HEK293 (cell line): ENCODE measurements around the gene PDZD2.
A peak's percentile ranks its signal among the peaks of the same experiment; 100 is the strongest.

Experiments
- CTCF ChIA-PET: fragments of 350-600 bp; formaldehyde crosslinking; extraction: SDS; loops from one replicate; lab custom pipeline; 2021; ENCODE audit warnings: antibody characterized with exemption; lab: Yijun Ruan, JAX
- POLR2A ChIA-PET: fragments of 300-600 bp; formaldehyde crosslinking; extraction: SDS; loops from one replicate; lab custom pipeline; 2020; ENCODE audit warnings: antibody characterized with exemption, inconsistent platforms; lab: Yijun Ruan, JAX
- H3K27ac ChIP-seq: fragments of 200-500 bp; sonication (Bioruptor generic); 2 replicates; pipeline ENCODE4 v1.5.1; 2014; ENCODE audit warnings: low read depth, low read length, control low read depth, inconsistent platforms; ENCODE audit errors: extremely low read depth
- H3K36me3 ChIP-seq, 2 experiments: fragments of 200-500 bp in 1 of 2; sonication (Bioruptor generic) in 1 of 2; 1 replicate in 1 of 2; 2 replicates in 1 of 2; pipeline ENCODE4 v1.5.1; 2014 to 2017; ENCODE audit warnings: inconsistent platforms in 2 of 2, low read length in 2 of 2; ENCODE audit not compliant: control insufficient read depth in 2 of 2, insufficient read depth in 1 of 2
- H3K4me1 ChIP-seq: fragments of 200-500 bp; sonication (Bioruptor generic); 2 replicates; pipeline ENCODE4 v1.5.1; 2014; ENCODE audit warnings: mild to moderate bottlenecking, low read length, inconsistent platforms; ENCODE audit not compliant: control insufficient read depth, insufficient read depth
- H3K4me3 ChIP-seq: 2 replicates; pipeline ENCODE4 v1.5.1; 2011; ENCODE audit warnings: low read depth, mild to moderate bottlenecking, control low read depth, low read length, moderate library complexity
- H3K9me3 ChIP-seq: fragments of 200-500 bp; sonication (Bioruptor generic); 2 replicates; pipeline ENCODE4 v1.5.1; 2014; ENCODE audit warnings: low read depth, low read length, inconsistent platforms; ENCODE audit not compliant: control insufficient read depth, insufficient read depth
- GFI1B ChIP-seq: fragments of 450-650 bp; formaldehyde crosslinking; IDR thresholded peaks from 2 replicates; pipeline ENCODE4 v1.5.1; 2016; ENCODE audit warnings: missing biosample characterization, missing genetic modification characterization
- PBX3 ChIP-seq: sonication (generic); formaldehyde crosslinking; IDR thresholded peaks from 2 replicates; pipeline ENCODE4 v1.8.1; 2022; ENCODE audit warnings: mild to moderate bottlenecking, moderate library complexity, missing genetic modification reagents
- PRDM2 ChIP-seq: fragments of 450-650 bp; formaldehyde crosslinking; IDR thresholded peaks from 2 replicates; pipeline ENCODE4 v1.5.1; 2016; ENCODE audit warnings: missing biosample characterization, missing genetic modification characterization, borderline replicate concordance
- TRIM28 ChIP-seq: IDR thresholded peaks from 2 replicates; pipeline ENCODE4 v1.6.1; 2011; ENCODE audit warnings: low read length, control low read depth, borderline replicate concordance
- ZBTB1 ChIP-seq: fragments of 450-650 bp; formaldehyde crosslinking; IDR thresholded peaks from 2 replicates; pipeline ENCODE4 v1.5.1; 2016; ENCODE audit warnings: missing biosample characterization, missing genetic modification characterization
- ZBTB7A ChIP-seq: fragments of 450-650 bp; formaldehyde crosslinking; IDR thresholded peaks from 2 replicates; pipeline ENCODE4 v1.5.1; 2016; ENCODE audit warnings: low read depth, missing biosample characterization, missing genetic modification characterization
- ZNF175 ChIP-seq: fragments of 450-650 bp; formaldehyde crosslinking; IDR thresholded peaks from 2 replicates; pipeline ENCODE4 v1.5.1; 2016; ENCODE audit warnings: missing biosample characterization, missing genetic modification characterization
- ZNF37A ChIP-seq: fragments of 450-650 bp; IDR thresholded peaks from 2 replicates; pipeline ENCODE4 v1.5.1; 2018; ENCODE audit warnings: missing biosample characterization, missing genetic modification characterization
- ZNF48 ChIP-seq: fragments of 450-650 bp; formaldehyde crosslinking; IDR thresholded peaks from 2 replicates; pipeline ENCODE4 v1.5.1; 2016; ENCODE audit warnings: missing biosample characterization, missing genetic modification characterization
- ZNF510 ChIP-seq: fragments of 450-650 bp; formaldehyde crosslinking; IDR thresholded peaks from 2 replicates; pipeline ENCODE4 v1.5.1; 2018; ENCODE audit warnings: mild to moderate bottlenecking, missing genetic modification characterization, missing biosample characterization; ENCODE audit not compliant: insufficient replicate concordance
- ZNF514 ChIP-seq: fragments of 450-650 bp; formaldehyde crosslinking; IDR thresholded peaks from 2 replicates; pipeline ENCODE4 v1.5.1; 2016; ENCODE audit warnings: missing biosample characterization, missing genetic modification characterization
- ZNF610 ChIP-seq: fragments of 450-650 bp; formaldehyde crosslinking; IDR thresholded peaks from 2 replicates; pipeline ENCODE4 v1.5.1; 2016; ENCODE audit warnings: missing biosample characterization, missing genetic modification characterization, borderline replicate concordance
- ZNF621 ChIP-seq: fragments of 450-650 bp; formaldehyde crosslinking; IDR thresholded peaks from 2 replicates; pipeline ENCODE4 v1.5.1; 2017; ENCODE audit warnings: missing biosample characterization, missing genetic modification characterization
- ZNF654 ChIP-seq: fragments of 450-650 bp; formaldehyde crosslinking; IDR thresholded peaks from 2 replicates; pipeline ENCODE4 v1.5.1; 2016; ENCODE audit warnings: low read depth, missing biosample characterization, missing genetic modification characterization
- TF ChIP-seq, protein P1 (sequence below): fragments of 450-650 bp; formaldehyde crosslinking; IDR thresholded peaks from 2 replicates; pipeline ENCODE4 v1.5.1; 2016; ENCODE audit warnings: missing biosample characterization, missing genetic modification characterization

Gene PDZD2

DNA sequence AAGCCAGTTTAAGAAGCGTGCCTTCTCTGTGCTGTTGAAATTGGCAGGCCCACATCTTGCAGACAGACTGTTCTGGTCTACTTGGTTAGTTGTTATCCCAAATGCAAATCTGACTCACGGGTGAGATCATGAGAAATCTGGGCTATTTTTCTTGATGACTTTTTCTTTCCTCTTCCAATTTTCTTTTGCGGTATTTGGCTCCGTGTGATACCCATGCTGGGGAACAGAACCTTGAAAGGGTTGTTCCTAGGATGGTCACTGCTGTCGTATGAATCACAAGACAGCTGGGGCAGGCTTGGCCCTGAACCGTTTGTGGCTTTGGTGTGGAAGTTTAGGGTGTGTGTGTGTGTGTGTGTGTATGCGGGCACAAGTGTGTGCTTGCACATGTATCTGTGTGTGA, 24.6 kb downstream of the PDZD2 start (continued):
- TF ChIP-seq ZNF610 (tag by site-specific recombination) = no peak
- no peak for TF ChIP-seq ZNF621
- TF ChIP-seq PBX3 (CRISPR knock-in tag) = no peak
- TF ChIP-seq ZNF175 (tag by site-specific recombination) = no peak
- no peak for TF ChIP-seq GFI1B (tag by site-specific recombination)

- H3K9me3 ChIP-seq = no peaks in the 10 kb centered on the region
- TF ChIP-seq TRIM28 (no peak), ZNF654 (tag by site-specific recombination) (peak; percentile 23)
- no peak overlapping the region for H3K4me3 ChIP-seq
- CTCF ChIA-PET = interaction anchor here (0.6 to 1.9 kb wide), 8 partner anchors 14 to 413 kb away, joined by 3 to 4 read pairs (median 3); no protein-coding TSS in a partner anchor
- H3K27ac ChIP-seq = no peak overlapping the region
- POLR2A ChIA-PET = no interaction called here
- no peaks in the 10 kb centered on the region for H3K36me3 ChIP-seq
- H3K4me1 ChIP-seq = no peaks in the 10 kb centered on the region
Observed at GRCh38 chr5:31664566-31664965, 25.6 kb downstream of the PDZD2 start.

DNA sequence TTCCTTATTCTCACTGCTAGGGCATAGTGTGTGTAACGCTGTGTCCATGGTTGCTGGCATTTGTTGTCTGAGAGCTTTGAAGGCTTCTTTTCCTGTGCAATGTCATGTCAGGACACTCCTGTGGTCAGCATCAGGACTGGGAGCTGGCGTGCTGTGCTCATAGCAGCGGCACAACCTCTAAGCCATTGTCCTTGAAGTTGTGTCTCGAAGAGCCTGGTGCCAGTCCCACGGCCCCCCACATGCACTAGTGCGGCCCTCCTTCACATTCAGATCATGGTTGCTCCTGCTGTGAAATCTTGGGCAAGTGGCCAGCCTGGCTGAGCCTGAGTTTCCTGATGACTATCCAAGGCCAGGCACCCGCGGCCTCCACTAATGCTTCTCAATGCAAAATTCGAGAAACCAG, 32.4 kb downstream of the PDZD2 start:
- Histone ChIP-seq H3K4me3 (no peak overlapping the region), H3K36me3 (no peaks in the 10 kb centered on the region), H3K27ac (no peak overlapping the region), H3K9me3 (no peaks in the 10 kb centered on the region), H3K4me1 (no peaks in the 10 kb centered on the region)
- TF ChIP-seq ZNF48 (tag by site-specific recombination) (no peak), ZNF510 (tag by site-specific recombination) (no peak)
- ChIA-PET POLR2A (no interaction called here), CTCF (no interaction called here)

DNA sequence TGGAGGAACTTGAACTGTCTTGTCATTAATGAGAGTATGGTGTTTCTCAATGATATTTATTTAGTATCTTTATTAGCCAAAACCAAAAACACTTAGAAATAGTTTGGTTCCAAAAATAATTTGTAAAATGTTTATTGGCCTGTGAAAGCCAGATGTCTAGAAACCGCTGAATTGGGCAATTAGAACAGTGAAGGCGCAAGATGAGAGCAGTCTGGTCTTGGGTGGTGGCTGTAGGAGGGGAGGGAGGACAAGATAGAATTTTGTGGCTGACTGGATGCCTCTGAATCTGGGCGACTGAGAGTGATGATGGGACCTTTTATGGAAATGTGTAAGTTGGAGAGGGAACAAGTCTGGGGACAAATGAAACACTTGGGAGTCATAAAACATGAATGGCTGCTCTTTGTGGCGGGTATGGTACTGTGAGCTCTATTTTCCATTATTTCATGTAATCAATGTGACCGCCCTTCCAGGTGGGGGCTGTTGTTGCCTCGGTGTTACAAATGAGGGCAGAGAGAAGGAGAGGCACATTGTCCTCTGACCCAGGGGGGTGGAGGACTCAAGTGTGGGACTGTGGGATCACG, 35.5 kb downstream of the PDZD2 start:
- TF ChIP-seq ZNF37A (tag by site-specific recombination) = no peak
- TF ChIP-seq PRDM2 (tag by site-specific recombination) = no peak
- TF ChIP-seq, protein P1, sequence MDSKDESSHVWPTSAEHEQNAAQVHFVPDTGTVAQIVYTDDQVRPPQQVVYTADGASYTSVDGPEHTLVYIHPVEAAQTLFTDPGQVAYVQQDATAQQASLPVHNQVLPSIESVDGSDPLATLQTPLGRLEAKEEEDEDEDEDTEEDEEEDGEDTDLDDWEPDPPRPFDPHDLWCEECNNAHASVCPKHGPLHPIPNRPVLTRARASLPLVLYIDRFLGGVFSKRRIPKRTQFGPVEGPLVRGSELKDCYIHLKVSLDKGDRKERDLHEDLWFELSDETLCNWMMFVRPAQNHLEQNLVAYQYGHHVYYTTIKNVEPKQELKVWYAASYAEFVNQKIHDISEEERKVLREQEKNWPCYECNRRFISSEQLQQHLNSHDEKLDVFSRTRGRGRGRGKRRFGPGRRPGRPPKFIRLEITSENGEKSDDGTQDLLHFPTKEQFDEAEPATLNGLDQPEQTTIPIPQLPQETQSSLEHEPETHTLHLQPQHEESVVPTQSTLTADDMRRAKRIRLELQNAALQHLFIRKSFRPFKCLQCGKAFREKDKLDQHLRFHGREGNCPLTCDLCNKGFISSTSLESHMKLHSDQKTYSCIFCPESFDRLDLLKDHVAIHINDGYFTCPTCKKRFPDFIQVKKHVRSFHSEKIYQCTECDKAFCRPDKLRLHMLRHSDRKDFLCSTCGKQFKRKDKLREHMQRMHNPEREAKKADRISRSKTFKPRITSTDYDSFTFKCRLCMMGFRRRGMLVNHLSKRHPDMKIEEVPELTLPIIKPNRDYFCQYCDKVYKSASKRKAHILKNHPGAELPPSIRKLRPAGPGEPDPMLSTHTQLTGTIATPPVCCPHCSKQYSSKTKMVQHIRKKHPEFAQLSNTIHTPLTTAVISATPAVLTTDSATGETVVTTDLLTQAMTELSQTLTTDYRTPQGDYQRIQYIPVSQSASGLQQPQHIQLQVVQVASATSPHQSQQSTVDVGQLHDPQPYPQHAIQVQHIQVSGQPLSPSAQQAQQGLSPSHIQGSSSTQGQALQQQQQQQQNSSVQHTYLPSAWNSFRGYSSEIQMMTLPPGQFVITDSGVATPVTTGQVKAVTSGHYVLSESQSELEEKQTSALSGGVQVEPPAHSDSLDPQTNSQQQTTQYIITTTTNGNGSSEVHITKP (tag by site-specific recombination) = no peak
- TF ChIP-seq ZNF514 (tag by site-specific recombination) = no peak
- TF ChIP-seq ZBTB7A (tag by site-specific recombination) = no peak
- TF ChIP-seq ZBTB1 = no peak
- ChIA-PET POLR2A (no interaction called here), CTCF (no interaction called here)
- no peaks in the 10 kb centered on the region for H3K9me3 ChIP-seq
- H3K4me3 ChIP-seq = no peak overlapping the region
- H3K4me1 ChIP-seq = no peaks in the 10 kb centered on the region
- no peak overlapping the region for H3K27ac ChIP-seq
- H3K36me3 ChIP-seq = no peaks in the 10 kb centered on the region
